Activated CD4-positive, alpha-beta T cell treated with anti-CD3 and anti-CD28 coated beads for 48 hours (primary cell): ENCODE measurements around the gene EIF3C.
"Not testable (repeated sequence)": the region's sequence is repeated elsewhere in the genome, so short reads cannot be mapped to it uniquely, and the experiment has no call there.

Experiments used
- DNase-seq: peaks from one replicate; pipeline ENCODE4 v3.0.0-alpha.2; 2020

EIF3C gene

GRCh38 chr16:28711220-28712083 is at the start of gene EIF3C:
Gene EIF3C, plus strand, starts transcription at chr16:28711464. Its CDS starts 223 bp downstream, at chr16:28711687.
- DNase-seq, result not testable (repeated sequence)

GRCh38 chr16:28666264-28666663 is 45.0 kb upstream of the EIF3C start:
- not testable (repeated sequence) for DNase-seq

- DNase-seq, result not testable (repeated sequence)
Measured at GRCh38 chr16:28667480-28667879, 43.8 kb upstream of the EIF3C start.

GRCh38 chr16:28668199-28668598 is 43.1 kb upstream of the EIF3C start:
- DNase-seq, result not testable (repeated sequence)

- not testable (repeated sequence) for DNase-seq
Measured at GRCh38 chr16:28688327-28688952, 22.8 kb upstream of the EIF3C start.

- not testable (repeated sequence) for DNase-seq
Measured at GRCh38 chr16:28689425-28689824, 21.8 kb upstream of the EIF3C start.

GRCh38 chr16:28691722-28692121 is 19.5 kb upstream of the EIF3C start:
- DNase-seq, result not testable (repeated sequence)

- not testable (repeated sequence) for DNase-seq
Measured at GRCh38 chr16:28693257-28693950, 17.9 kb upstream of the EIF3C start.

GRCh38 chr16:28699792-28700191 is 11.5 kb upstream of the EIF3C start:
- DNase-seq, result not testable (repeated sequence)

GRCh38 chr16:28700349-28700748 is 10.9 kb upstream of the EIF3C start:
- not testable (repeated sequence) for DNase-seq

GRCh38 chr16:28701384-28701783 is 9.9 kb upstream of the EIF3C start:
- not testable (repeated sequence) for DNase-seq

- DNase-seq, result not testable (repeated sequence)
Measured at GRCh38 chr16:28704246-28704645, 7.0 kb upstream of the EIF3C start.

GRCh38 chr16:28722852-28723650 is 11.8 kb downstream of the EIF3C start:
- not testable (repeated sequence) for DNase-seq

GRCh38 chr16:28731253-28731652 is 20.0 kb downstream of the EIF3C start:
- not testable (repeated sequence) for DNase-seq

GRCh38 chr16:28732455-28733124 is 21.3 kb downstream of the EIF3C start:
- not testable (repeated sequence) for DNase-seq

GRCh38 chr16:28739787-28740186 is 28.5 kb downstream of the EIF3C start:
- not testable (repeated sequence) for DNase-seq

- not testable (repeated sequence) for DNase-seq
Measured at GRCh38 chr16:28740631-28741030, 29.4 kb downstream of the EIF3C start.

GRCh38 chr16:28741295-28741694 is 30.0 kb downstream of the EIF3C start:
- DNase-seq, result not testable (repeated sequence)

GRCh38 chr16:28746618-28747350 is 35.5 kb downstream of the EIF3C start:
- DNase-seq, result not testable (repeated sequence)

GRCh38 chr16:28749997-28750465 is 38.8 kb downstream of the EIF3C start:
- peak; percentile 51 for DNase-seq
